Upper lobe of right lung (tissue), 1 donor: Measurements from ENCODE around the gene PDE6C. TPM values are rescaled to one million over a fixed set of nuclear protein-coding genes. Genes with fewer than 3 reads are reported as not detected.

Experiments used
- ATAC-seq: fragments of 200-7000 bp; cut with Tn5 transposase; one replicate; pipeline ENCODE4 v1.9.1; 2020; ENCODE audit warnings: mild to moderate bottlenecking, moderate library complexity
- DNase-seq: peaks from one replicate; pipeline ENCODE4 v3.0.0-alpha.2; 2020
- H3K27ac ChIP-seq: fragments of 200-600 bp; one replicate; pipeline ENCODE4 v1.8.0; 2022
- H3K27me3 ChIP-seq: fragments of 200-600 bp; one replicate; pipeline ENCODE4 v1.8.0; 2022; ENCODE audit warnings: mild to moderate bottlenecking
- H3K36me3 ChIP-seq: fragments of 200-600 bp; one replicate; pipeline ENCODE4 v1.8.0; 2022
- H3K4me1 ChIP-seq: fragments of 200-600 bp; one replicate; pipeline ENCODE4 v1.8.0; 2022
- H3K4me3 ChIP-seq: fragments of 200-600 bp; one replicate; pipeline ENCODE4 v1.8.0; 2022; ENCODE audit warnings: mild to moderate bottlenecking
- H3K9me3 ChIP-seq: fragments of 200-600 bp; one replicate; pipeline ENCODE4 v1.8.0; 2022
- CTCF ChIP-seq: fragments of 200-600 bp; IDR thresholded peaks from one replicate; pipeline ENCODE4 v1.8.0; 2022; ENCODE audit warnings: antibody characterized with exemption
- intact Hi-C: fragments of 100-400 bp; cut with DNase I; formaldehyde crosslinking; loops from one replicate; pipeline ENCODE4 v1.11.0; 2022
- total RNA-seq: library from RNA; stranded (reverse); fragmentation: NEBNext Ultra II Directional; extraction: Animal tissue kit (Norgen Biotek cat#: 25700); gene quantifications from one replicate; pipeline ENCODE4 v1.2.1, GENCODE V29; 2021
- donor health status: DM: no; HTN: yes; CAD: no; lungs with severe emphysema.

PDE6C gene
- total RNA-seq, 1 donor from 2014 or later, result not detected

- no peaks in the 10 kb centered on the region for H3K27me3 ChIP-seq
- ATAC-seq (peak; percentile 100), DNase-seq (peak; percentile 96)
- peak within 1 kb of the TSS; percentile 63 for H3K4me3 ChIP-seq
- peaks cover 9% of the 10 kb centered on the region for H3K4me1 ChIP-seq
- intact Hi-C loops, result no loop called here
- peaks cover 22% of the 10 kb centered on the region for H3K36me3 ChIP-seq
- H3K9me3 ChIP-seq, result no peaks in the 10 kb centered on the region
- peak within 1 kb of the TSS; percentile 87 for H3K27ac ChIP-seq
- TF ChIP-seq CTCF, result peak; percentile 48
Observed at GRCh38 chr10:93702210-93703001, 90.1 kb downstream of the PDE6C start, which contains the start of gene FRA10AC1. Gene FRA10AC1, minus strand, starts transcription at chr10:93702592. Its CDS starts 2,486 bp downstream, at chr10:93700106.

- no peaks in the 10 kb centered on the region for H3K27me3 ChIP-seq
- no peaks in the 10 kb centered on the region for H3K9me3 ChIP-seq
- no peak for TF ChIP-seq CTCF
- H3K4me3 ChIP-seq, result peak overlapping the region; percentile 63
- ATAC-seq (no peak), DNase-seq (no peak)
- H3K27ac ChIP-seq, result peak overlapping the region; percentile 87
- peaks cover 9% of the 10 kb centered on the region for H3K4me1 ChIP-seq
- peaks cover 15% of the 10 kb centered on the region for H3K36me3 ChIP-seq
- intact Hi-C loops, result no loop called here
Observed at GRCh38 chr10:93703066-93703465, 90.7 kb downstream of the PDE6C start.

GRCh38 chr10:93703841-93704240 is 91.5 kb downstream of the PDE6C start:
- Histone ChIP-seq H3K4me3 (peak overlapping the region; percentile 63), H3K27me3 (no peaks in the 10 kb centered on the region), H3K27ac (no peak overlapping the region), H3K9me3 (no peaks in the 10 kb centered on the region), H3K36me3 (peaks cover 8% of the 10 kb centered on the region), H3K4me1 (peaks cover 9% of the 10 kb centered on the region)
- no peak for ATAC-seq
- intact Hi-C loops, result no loop called here
- DNase-seq, result no peak
- TF ChIP-seq CTCF, result no peak

GRCh38 chr10:93704451-93704850 is 92.1 kb downstream of the PDE6C start:
- Histone ChIP-seq H3K27ac (no peak overlapping the region), H3K4me1 (peaks cover 9% of the 10 kb centered on the region), H3K9me3 (no peaks in the 10 kb centered on the region), H3K4me3 (no peak overlapping the region), H3K36me3 (peaks cover 1% of the 10 kb centered on the region), H3K27me3 (no peaks in the 10 kb centered on the region)
- ATAC-seq (no peak), DNase-seq (no peak)
- no peak for TF ChIP-seq CTCF
- intact Hi-C loops, result no loop called here

- no peak for TF ChIP-seq CTCF
- Histone ChIP-seq H3K9me3 (no peaks in the 10 kb centered on the region), H3K4me3 (no peak overlapping the region), H3K27ac (no peak overlapping the region), H3K27me3 (no peaks in the 10 kb centered on the region), H3K4me1 (no peaks in the 10 kb centered on the region), H3K36me3 (no peaks in the 10 kb centered on the region)
- intact Hi-C loops, result no loop called here
- DNase-seq (no peak), ATAC-seq (no peak)
Observed at GRCh38 chr10:93707623-93708022, 95.3 kb downstream of the PDE6C start.
